ENCODE data around the gene ESAM.

GRCh38 chr11:124800226-124800929, 38.3 kb upstream of the ESAM start, which contains the start of gene MSANTD2:
- TF ChIP-seq, protein P1, sequence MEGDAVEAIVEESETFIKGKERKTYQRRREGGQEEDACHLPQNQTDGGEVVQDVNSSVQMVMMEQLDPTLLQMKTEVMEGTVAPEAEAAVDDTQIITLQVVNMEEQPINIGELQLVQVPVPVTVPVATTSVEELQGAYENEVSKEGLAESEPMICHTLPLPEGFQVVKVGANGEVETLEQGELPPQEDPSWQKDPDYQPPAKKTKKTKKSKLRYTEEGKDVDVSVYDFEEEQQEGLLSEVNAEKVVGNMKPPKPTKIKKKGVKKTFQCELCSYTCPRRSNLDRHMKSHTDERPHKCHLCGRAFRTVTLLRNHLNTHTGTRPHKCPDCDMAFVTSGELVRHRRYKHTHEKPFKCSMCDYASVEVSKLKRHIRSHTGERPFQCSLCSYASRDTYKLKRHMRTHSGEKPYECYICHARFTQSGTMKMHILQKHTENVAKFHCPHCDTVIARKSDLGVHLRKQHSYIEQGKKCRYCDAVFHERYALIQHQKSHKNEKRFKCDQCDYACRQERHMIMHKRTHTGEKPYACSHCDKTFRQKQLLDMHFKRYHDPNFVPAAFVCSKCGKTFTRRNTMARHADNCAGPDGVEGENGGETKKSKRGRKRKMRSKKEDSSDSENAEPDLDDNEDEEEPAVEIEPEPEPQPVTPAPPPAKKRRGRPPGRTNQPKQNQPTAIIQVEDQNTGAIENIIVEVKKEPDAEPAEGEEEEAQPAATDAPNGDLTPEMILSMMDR (IDR thresholded peaks at IDR 0.05) = no peak
- no peak for TF ChIP-seq ZFX (IDR thresholded peaks at IDR 0.05; ENCODE audit: borderline replicate concordance)

Data from 22Rv1 (cell line).